Keratinocyte (primary cell): Measurements from ENCODE around the gene BTBD6.

ENCODE experiments used
- EZH2 ChIP-seq: IDR thresholded peaks from one replicate; pipeline ENCODE4 v1.6.1; 2012; ENCODE audit warnings: inconsistent platforms, mild to moderate bottlenecking, low read length, moderate library complexity
- TF ChIP-seq, protein P1 (sequence below), 3 experiments: IDR thresholded peaks in 1 of 3; conservative IDR thresholded peaks in 1 of 3; optimal IDR thresholded peaks in 1 of 3; 2 replicates in 2 of 3; 3 replicates in 1 of 3; pipeline versions ENCODE3 to v1.5.1; 2011; ENCODE audit warnings: low read length in 3 of 3, mild to moderate bottlenecking in 3 of 3, moderate library complexity in 2 of 3, control low read depth in 1 of 3, inconsistent platforms in 1 of 3; ENCODE audit not compliant: insufficient read depth in 2 of 3; ENCODE audit errors: extremely low read depth in 1 of 3

DNA sequence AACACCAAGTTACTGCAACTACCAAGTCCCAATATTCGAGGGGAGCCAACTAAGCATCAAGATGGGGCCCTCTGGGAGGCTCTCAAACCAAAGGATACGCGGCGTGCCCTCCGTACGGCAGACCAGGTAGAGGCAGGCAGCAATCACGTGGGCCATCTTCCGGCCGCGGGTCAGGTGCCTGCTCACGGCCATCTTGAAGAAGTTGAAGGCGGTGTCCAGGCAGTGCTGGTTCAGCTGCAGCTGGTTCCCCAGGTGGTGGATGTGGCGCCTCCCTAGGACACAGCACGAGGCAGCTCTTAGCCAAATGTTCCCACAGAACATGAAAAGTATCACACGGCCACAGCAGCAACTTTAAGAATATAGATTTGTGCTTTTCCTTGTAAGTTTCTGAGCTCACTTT lies 24.3 kb downstream of the BTBD6 start:
- TF ChIP-seq, protein P1, sequence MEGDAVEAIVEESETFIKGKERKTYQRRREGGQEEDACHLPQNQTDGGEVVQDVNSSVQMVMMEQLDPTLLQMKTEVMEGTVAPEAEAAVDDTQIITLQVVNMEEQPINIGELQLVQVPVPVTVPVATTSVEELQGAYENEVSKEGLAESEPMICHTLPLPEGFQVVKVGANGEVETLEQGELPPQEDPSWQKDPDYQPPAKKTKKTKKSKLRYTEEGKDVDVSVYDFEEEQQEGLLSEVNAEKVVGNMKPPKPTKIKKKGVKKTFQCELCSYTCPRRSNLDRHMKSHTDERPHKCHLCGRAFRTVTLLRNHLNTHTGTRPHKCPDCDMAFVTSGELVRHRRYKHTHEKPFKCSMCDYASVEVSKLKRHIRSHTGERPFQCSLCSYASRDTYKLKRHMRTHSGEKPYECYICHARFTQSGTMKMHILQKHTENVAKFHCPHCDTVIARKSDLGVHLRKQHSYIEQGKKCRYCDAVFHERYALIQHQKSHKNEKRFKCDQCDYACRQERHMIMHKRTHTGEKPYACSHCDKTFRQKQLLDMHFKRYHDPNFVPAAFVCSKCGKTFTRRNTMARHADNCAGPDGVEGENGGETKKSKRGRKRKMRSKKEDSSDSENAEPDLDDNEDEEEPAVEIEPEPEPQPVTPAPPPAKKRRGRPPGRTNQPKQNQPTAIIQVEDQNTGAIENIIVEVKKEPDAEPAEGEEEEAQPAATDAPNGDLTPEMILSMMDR (optimal IDR thresholded peaks at IDR 0.05 in 1 of 3, IDR thresholded peaks at IDR 0.05 in 1 of 3, conservative IDR thresholded peaks at IDR 0.05 in 1 of 3; ENCODE audit: extremely low read depth in 1 of 3, insufficient read depth in 2 of 3, low read length in 3 of 3) = no peak
- no peak for TF ChIP-seq EZH2
